HG03175 (cell line): Measurements from ENCODE around the gene FBLN5.

ENCODE experiments used
- ATAC-seq: cut with Tn5 transposase; IDR thresholded peaks from one replicate; pipeline ENCODE4 v1.9.1; 2021; ENCODE audit warnings: mild to moderate bottlenecking, moderate library complexity; ENCODE audit not compliant: unreplicated experiment

The FBLN5 gene

GRCh38 chr14:91947475-91948184 lies at the start of gene FBLN5:
FBLN5 (minus strand) TSS chr14:91947694; CDS start chr14:91947229, 465 bp downstream.
- ATAC-seq, result no peak

DNA sequence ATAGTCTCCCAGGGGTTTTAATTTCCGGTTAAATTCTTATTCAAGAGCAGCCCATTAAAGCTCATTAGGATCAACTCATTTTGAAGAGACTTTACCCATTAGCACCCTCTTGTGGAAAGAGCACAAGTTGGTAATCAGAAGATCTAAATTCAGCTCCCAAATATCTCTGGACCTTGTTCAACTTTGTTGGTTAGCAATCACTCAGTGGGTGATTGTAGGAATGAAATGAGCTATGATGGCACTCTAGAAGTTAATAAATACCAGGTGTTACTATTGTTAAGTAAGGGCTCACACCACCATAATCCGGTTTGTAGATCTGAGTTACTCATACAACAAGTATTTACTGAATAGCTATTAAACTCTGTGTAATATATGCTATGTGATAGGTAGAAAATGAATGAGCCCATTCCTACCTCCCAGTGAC lies 49.5 kb upstream of the FBLN5 start:
- no peak for ATAC-seq

GRCh38 chr14:91987192-91987591 lies 39.7 kb upstream of the FBLN5 start:
- ATAC-seq, result no peak

GRCh38 chr14:91985521-91986255 lies 38.2 kb upstream of the FBLN5 start:
- ATAC-seq, result no peak

- ATAC-seq, result no peak
These were observed 37.5 kb upstream of the FBLN5 start for GRCh38 chr14:91985008-91985407.

DNA sequence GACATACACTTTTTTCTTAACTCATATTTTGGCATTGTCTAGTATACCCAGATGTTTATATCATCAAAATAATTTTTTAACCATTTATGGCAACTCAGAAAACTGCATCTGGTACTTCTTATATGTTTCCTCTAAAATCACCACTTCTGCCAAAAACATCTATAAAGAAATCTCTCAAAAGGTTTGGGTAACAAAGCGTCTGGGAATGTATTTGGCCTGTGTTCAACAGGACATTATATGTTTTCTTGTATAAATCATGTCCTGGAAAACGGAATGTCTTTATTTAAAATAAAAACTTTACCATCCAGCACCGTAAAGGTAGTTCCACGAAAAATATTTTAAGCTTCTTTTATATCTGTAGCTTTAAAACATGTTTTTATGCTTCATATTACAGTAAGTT lies 36.1 kb upstream of the FBLN5 start:
- no peak for ATAC-seq

GRCh38 chr14:91980157-91980556 lies 32.7 kb upstream of the FBLN5 start:
- peak; percentile 63 for ATAC-seq

GRCh38 chr14:91977884-91978283 lies 30.4 kb upstream of the FBLN5 start:
- ATAC-seq, result no peak

DNA sequence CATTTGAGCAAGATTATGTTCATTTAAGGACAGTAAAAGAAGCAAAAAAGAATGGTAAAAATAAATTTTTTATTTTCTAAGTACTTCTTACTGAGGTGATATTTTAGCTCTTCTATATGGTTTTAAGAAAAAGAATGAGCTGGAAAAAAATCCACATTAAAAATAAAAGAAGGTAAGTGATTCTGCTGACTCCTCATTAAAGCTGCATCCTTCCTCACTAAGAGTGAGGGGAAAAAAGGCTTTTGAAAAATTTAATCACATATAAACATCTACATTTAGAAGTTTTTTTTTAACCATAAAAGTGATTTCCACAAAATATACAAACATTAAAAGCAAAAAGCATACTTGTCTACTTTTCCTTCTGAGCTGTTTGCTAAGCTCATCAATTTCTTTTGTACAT lies 28.3 kb upstream of the FBLN5 start:
- no peak for ATAC-seq

- ATAC-seq, result no peak
These were observed 23.8 kb upstream of the FBLN5 start for GRCh38 chr14:91971188-91971778.

DNA sequence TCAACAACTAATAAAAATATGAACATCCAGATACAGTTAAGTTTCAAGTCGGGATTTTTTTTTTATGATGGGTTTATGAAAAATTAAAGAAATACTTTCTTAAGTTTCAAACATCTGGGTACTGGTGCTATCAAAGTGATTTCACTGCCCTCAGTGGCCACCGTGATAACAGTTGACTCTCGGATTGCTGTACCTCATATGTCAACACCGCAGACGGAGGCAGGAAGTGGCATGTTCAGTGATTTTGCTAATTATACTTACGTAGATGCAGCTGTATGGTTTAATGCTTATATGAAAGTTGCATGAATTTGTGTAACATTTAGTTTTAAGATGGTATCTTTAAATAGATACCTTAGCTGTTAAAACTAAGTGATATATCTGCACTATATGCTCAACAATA lies 20.8 kb upstream of the FBLN5 start:
- no peak for ATAC-seq

DNA sequence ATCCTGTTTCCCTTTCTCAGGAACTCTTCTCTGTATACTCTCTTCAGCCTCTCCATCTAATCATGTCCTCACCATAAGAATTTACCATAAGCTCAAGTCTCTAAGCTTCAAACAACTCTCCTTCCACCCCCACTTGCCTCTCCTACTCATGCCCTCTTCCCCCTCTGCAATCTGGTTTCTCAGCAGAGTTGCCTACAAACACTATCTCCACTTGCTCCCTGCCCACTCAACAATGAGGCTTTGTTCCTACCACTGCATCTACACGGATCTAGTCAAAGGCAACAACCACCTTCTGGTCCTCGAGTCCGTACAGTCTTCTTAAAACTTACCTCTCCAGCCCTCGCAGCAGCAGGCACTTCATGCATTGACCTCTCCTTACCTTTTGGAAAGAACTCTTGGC lies 17.2 kb upstream of the FBLN5 start:
- no peak for ATAC-seq

DNA sequence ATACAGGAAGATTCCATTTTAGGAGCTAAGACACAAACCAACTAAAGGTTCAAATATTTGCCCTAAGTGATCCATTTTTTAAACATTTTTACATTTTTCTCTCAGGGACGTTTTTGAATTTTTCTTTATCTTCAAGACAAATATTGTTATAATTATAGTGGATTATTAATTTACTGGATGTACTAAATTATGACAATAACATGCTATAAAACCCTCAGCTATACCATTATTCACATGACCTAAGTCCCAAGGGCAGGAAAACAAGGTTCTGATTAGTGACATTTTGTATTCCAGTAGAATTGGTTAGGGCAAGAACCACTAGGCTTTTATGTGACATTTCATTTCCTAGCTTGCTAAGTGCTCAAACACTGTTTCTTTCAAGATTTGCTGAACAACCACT lies 16.5 kb upstream of the FBLN5 start:
- no peak for ATAC-seq

GRCh38 chr14:91963465-91963864 lies 16.0 kb upstream of the FBLN5 start:
- ATAC-seq, result no peak

DNA sequence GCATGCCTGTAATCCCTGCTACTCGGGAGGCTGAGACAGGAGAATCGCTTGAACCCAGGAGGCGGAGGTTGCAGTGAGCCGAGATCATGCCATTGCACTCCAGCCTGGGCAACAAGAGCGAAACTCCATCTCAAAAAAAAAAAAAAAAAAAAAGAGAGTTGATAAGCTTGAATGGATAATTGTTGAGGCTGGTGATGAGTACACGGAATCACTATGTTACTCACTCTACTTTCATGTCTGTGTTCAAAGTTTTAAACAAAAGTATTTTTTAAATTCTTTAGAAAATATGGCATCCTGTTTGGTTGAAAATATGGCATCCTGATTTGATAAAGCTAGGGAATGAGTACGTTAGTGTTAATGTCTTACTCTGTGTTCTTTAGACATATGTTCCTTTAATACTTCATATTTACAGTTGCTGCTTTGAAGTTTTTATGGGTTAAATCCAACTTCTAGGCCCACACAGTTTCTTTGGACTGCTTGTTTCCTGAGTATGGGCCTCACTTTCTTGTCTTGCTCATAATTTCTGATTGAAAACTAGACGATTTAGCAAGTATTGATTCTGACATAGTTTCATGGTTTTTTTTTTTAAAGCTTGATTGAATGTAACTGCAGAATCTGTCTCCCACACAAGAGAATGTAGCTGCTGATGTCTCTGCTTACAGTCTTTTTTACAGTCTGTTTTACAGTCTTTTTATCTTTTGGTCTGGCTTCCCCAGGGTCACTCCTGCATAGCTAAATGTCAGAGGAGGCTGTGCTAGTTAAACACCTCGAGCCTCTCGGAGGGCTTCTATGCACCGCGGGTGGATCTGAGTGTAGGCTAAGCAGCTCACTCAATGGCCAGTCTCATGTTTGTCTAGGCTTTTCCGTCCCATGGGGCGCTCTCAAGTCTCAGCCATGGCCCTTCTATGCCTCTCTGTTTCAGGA lies 14.1 kb upstream of the FBLN5 start:
- ATAC-seq, result no peak

GRCh38 chr14:91957876-91958313 lies 10.4 kb upstream of the FBLN5 start:
- no peak for ATAC-seq

- no peak for ATAC-seq
These were observed 9.1 kb upstream of the FBLN5 start for GRCh38 chr14:91956616-91957015.

- ATAC-seq, result no peak
These were observed 7.7 kb upstream of the FBLN5 start for GRCh38 chr14:91955168-91955567.

DNA sequence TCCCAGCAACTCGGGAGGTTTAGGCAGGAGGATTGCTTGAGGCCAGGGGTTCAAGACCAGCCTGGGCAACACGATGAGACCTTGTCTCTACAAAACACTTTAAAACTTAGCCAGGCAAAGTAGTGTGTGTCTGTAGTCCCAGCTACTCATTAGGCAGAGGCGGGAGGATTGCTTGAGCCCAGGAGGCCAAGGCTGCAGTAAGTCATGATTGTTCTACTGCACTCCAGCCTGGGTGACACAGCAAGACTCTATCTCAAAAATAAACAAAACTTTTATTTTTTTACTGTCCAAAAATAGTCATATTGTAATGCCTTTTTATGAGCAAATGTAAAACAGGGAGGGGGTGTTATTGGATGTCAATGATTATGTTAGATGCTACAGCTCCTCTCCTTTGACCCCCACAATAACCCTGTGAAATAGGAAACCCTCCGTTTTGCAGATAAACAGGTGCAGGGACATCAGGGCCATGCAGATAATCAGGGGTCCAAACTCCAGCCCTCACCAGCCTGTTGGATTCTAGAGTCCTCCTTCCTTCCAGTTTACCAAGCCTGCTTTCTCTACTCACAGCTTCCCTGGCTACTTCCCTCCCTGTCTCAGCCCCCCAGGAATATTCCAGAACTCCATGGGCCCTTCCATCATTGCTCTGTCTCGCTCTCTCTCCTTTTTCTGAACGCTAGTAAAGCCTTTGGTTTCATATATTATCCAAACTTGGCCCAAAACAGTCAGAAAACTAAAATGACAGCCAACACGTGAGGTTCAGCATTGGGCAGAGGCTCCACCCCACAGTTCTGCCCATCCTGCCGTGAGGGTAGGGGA lies 5.9 kb upstream of the FBLN5 start:
- no peak for ATAC-seq
